Stimulated activated CD4-positive, alpha-beta T cell treated with anti-CD3 and anti-CD28 coated beads, Interleukin-15, amount 100 ng/mL, for 24 hours (primary cell): ENCODE data around the gene EXOC6B.
"Not testable (repeated sequence)": the region's sequence is repeated elsewhere in the genome, so short reads cannot be mapped to it uniquely, and the experiment has no call there.

ENCODE experiments used
- DNase-seq: peaks from one replicate; pipeline ENCODE4 v3.0.0-alpha.2; 2020

EXOC6B gene

GRCh38 chr2:72421771-72422379 lies 404.0 kb downstream of the EXOC6B start:
- DNase-seq, result not testable (repeated sequence)

- DNase-seq, result no peak
Measured at GRCh38 chr2:72415781-72416475, 409.9 kb downstream of the EXOC6B start.

DNA sequence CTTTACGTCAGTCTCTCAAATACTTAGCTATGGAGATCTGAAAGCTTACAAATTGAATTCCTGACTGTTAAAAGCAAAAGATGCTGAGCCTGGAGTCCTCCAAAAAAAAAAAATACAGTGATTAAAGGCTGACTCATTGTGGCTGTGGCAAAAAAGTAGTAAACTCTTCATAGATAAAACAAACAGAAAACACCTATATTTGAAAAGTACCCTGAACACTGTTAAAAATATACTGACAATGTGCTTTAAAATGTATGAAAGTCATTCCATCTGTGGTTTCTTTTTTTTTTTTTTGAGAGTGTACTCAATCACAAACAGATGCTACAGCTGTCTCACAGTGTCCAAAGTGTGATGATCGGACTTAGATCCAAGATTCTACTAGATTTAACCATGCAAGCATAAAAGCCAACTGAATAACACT lies 410.6 kb downstream of the EXOC6B start:
- no peak for DNase-seq

- DNase-seq, result no peak
Measured at GRCh38 chr2:72414137-72414760, 411.6 kb downstream of the EXOC6B start.

GRCh38 chr2:72413716-72414115 lies 412.1 kb downstream of the EXOC6B start:
- no peak for DNase-seq

- no peak for DNase-seq
Measured at GRCh38 chr2:72412214-72412613, 413.6 kb downstream of the EXOC6B start.

GRCh38 chr2:72399879-72400278 lies 426.0 kb downstream of the EXOC6B start:
- no peak for DNase-seq

GRCh38 chr2:72395096-72395495 lies 430.7 kb downstream of the EXOC6B start:
- no peak for DNase-seq

- DNase-seq, result no peak
Measured at GRCh38 chr2:72394541-72395070, 431.2 kb downstream of the EXOC6B start.

- no peak for DNase-seq
Measured at GRCh38 chr2:72389447-72389846, 436.4 kb downstream of the EXOC6B start.

- DNase-seq, result no peak
Measured at GRCh38 chr2:72388263-72388662, 437.6 kb downstream of the EXOC6B start.

DNA sequence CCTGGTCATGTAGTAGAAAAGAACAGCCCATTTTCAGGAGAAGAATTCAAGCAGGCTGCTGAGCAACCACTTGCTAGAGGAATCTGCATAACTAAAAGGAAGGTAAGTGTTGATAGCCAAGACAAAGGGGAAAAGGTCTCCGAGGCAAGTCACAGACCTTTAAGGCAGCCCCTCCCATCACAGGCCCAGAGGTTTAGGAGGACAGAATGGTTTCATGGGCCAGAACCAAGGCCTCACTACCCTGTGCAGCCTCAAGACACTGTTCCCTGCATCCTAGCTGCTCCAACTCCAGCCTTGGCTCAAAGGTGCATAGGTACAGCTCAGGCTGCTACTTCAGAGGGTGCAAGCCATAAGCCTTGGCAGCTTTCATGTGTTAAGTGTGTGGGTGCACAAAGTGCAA lies 439.5 kb downstream of the EXOC6B start:
- no peak for DNase-seq

GRCh38 chr2:72378753-72379348 lies 447.0 kb downstream of the EXOC6B start:
- DNase-seq, result no peak

DNA sequence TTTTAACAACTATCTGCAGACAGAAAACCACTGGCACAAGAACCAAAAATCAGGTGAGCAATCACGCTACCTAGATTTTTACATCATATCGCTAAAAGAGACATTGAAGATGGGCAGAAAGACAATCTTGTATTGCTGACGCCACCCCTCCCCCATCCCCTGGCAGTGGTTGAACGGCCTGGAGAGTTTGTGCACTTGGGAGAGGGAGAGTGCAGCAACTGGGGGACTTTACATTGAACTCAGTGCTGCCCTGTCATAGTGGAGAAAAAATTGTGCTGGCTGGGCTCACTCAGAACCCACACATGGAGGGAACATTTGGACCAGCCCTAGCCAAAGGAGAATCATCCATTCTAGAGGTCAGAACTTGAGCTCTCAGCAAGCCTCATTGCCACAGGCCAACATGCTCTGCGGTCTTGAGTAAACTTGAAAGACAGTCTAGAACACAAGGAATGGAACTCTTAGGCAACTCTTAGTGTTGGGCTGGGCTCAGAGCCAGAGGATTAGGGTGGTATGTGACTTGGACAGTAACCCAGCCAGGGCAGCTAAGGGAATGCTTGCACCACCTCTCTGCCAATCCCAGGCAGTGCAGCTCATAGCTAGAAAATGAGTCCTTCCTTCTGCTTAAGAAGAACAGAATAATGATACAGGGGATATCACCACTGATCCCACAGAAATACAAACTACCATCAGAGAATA lies 458.2 kb downstream of the EXOC6B start:
- DNase-seq, result no peak

DNA sequence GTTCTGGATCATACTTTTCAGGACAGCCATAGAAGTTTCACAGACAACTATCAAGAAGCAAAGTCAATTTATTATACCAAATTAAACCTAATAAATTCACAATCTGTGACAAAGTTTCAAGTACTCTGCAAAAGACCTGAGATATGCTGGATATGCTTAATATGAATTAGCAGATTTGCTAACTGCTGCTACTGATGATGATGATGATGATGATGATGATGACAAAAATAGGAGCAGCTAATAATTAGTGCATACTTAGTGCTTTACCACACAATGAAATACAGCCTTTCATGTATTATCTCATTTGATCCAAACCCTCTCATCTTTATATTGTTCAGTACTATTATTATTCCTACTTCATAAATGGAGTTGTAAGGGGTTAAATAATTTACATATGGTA lies 462.4 kb downstream of the EXOC6B start:
- no peak for DNase-seq

GRCh38 chr2:72362733-72363132 lies 463.1 kb downstream of the EXOC6B start:
- no peak for DNase-seq

DNA sequence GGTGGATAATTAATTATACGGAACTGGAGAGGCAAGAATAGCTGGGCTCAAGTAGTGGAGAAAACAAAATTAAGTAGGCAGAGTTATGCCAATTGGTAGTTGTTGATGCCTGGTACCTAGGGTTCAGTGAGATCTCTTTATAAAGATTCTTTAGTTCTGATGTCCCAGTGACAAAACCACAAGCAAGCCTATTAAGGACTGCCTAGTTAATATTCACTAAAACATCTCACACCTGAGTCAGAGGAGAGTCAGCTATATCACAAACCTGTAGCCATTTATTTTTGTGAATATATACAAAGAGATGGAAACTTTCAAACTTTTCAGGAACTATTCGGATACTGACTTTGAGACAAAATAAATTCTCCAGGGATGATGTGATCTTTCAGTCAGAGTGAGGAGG lies 464.3 kb downstream of the EXOC6B start:
- no peak for DNase-seq

- DNase-seq, result no peak
Measured at GRCh38 chr2:72361042-72361441, 464.8 kb downstream of the EXOC6B start.

DNA sequence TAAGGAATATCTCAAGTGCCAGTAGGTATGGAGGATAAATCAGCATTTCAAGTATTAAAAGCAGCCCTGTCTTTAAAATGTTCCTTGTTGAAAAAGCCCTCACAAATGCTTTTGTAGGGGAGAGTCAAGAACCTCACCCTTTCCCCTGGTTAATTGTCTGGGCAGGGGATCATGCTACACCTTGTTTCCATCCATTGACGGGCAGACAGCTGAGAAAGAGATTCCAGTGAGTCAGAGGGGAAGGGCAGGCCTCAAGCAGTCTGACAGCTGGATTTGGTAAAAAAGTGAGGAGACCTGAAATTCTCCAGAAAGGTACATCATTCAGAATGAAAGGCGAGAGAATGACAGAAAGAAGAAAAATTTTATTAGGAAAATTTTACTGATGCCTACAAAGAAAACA lies 475.0 kb downstream of the EXOC6B start:
- no peak for DNase-seq

- no peak for DNase-seq
Measured at GRCh38 chr2:72349016-72349415, 476.8 kb downstream of the EXOC6B start.

DNA sequence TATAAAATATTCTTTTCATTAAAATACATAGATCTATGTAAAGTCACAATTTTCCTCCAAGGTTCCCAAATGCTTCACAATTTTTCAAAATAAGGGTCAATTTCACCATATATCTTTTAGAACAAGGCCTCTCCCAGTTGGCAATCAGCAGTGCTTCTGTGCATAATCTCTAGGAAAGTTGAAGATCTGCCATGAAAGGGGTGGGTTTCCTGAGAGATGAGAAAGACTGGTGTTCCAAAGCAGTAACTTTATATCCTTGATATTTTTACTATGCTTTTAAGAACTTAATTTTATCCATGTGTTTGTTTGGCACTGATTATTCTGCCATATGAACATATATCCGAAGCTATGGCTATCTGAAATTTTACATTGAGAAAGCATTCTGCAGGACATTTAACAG lies 478.8 kb downstream of the EXOC6B start:
- no peak for DNase-seq

- DNase-seq, result no peak
Measured at GRCh38 chr2:72341639-72342038, 484.2 kb downstream of the EXOC6B start.

DNA sequence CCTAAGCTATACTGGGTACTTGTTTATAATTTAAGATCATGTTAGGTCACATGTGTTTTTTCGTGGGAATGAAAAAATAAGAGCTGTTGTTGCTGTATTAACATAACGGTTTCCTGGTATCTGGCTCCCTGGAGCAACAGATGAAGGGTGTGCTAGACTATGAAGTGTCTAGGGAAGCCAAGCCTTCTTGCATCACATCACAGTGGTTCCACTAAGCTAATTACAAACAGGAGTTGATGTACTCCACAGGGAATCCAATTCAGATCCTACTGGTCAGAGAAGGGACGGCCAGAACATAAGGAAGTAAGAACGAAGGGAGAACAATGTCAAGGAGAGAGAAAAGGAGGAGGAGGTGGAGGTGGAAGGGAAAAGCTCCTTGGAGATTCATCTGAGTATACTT lies 485.2 kb downstream of the EXOC6B start:
- DNase-seq, result no peak
